ENCODE data around the gene RSBN1L. TPM values are rescaled to one million over a fixed set of nuclear protein-coding genes. Genes with fewer than 3 reads are reported as not detected.
A peak's percentile ranks its signal among the peaks of the same experiment; 100 is the strongest.

The RSBN1L gene
- polyA plus RNA-seq, 2 of the 4 experiments (the other 2 are of a cell fraction), result 11.1 to 13.0 TPM

DNA sequence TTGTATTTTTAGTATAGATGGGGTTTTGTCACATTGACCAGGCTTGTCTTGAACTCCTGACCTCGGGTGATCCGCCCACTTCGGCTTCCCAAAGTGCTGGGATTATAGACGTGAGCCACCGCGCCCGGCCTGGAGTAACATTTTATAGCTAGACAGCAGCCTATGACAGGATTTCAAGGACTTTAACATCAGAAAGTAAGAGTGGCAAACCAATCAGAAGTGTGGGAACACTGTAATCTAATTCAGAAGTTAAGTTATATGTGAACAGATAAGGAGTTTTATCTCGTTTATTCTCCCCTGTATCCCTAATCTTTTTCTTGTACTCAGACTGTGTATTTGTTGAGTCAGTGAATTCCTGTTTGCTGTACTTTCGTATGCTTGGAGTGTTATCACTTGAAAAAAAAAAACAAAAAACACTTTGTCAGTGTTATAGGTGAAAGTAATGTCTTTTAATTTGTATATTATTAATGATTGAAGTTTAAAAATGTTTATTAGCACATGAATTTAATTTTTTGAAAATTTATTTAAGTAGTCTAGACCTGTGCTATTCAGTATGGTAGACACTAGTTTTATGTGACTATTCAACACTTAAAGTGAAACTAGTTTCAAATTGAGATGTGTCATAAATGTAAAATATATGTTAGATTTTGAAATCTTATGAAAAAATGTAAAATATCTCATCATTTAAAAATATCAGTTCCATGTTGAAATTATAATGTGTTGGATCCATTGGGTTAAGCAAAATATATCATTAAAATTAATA is 38.6 kb downstream of the RSBN1L start:
- Histone ChIP-seq H3K4me3 (no peak overlapping the region), H3K27ac (0 out of 6 replicates have a peak overlapping the region, but pooled peaks of 1 of the 2 experiments have one; percentile 20), H3K9me3 (no peaks in the 10 kb centered on the region), H3K4me1 (peaks cover 30% of the 10 kb centered on the region), H3K4me2 (peak overlapping the region; percentile 27; the same call in 2 of the 3 replicates)
- TF ChIP-seq, protein P1, sequence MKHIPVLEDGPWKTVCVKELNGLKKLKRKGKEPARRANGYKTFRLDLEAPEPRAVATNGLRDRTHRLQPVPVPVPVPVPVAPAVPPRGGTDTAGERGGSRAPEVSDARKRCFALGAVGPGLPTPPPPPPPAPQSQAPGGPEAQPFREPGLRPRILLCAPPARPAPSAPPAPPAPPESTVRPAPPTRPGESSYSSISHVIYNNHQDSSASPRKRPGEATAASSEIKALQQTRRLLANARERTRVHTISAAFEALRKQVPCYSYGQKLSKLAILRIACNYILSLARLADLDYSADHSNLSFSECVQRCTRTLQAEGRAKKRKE (CRISPR knock-in tag; IDR thresholded peaks at IDR 0.05; ENCODE audit: low read depth), result no peak
- TF ChIP-seq FOSL2 (IDR thresholded peaks at IDR 0.05) (no peak), FOSL2 (CRISPR knock-in tag; IDR thresholded peaks at IDR 0.05) (no peak), NR3C1 (IDR thresholded peaks at IDR 0.05) (no peak)
- peak in 1 of 2 experiments; percentile 31; a peak in 2 of 6 replicates for ATAC-seq
- peak in 1 of 2 experiments; percentile 15 for DNase-seq (ENCODE audit: low read depth in 1 of 2, low spot score in 1 of 2)
- POLR2A ChIA-PET, result no interaction called here
- CTCF ChIA-PET, result no interaction called here
- WGBS (ENCODE audit: missing lambda C conversion rate), result 65% methylated on average over 9 of the region's 9 CpGs
- peak; percentile 74 for FAIRE-seq

DNA sequence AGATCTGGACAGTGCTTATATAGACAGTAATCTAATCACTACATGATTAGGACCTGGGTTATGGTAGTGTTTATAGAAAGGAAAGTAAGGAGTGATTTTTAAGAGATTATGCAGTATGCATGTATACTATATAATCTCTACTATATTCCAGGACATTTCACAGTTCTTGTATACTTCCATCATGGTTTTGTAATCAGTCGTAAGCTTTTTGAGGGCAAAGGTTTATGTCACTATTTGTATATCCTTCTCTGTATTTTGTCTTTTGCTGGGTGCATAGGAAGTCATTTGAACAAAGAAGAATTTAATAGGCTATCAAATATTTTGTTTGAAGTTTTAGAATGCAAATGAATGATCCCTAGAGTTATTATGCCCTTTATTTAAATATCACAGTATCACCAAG is 39.2 kb downstream of the RSBN1L start:
- POLR2A ChIA-PET, result no interaction called here

DNA sequence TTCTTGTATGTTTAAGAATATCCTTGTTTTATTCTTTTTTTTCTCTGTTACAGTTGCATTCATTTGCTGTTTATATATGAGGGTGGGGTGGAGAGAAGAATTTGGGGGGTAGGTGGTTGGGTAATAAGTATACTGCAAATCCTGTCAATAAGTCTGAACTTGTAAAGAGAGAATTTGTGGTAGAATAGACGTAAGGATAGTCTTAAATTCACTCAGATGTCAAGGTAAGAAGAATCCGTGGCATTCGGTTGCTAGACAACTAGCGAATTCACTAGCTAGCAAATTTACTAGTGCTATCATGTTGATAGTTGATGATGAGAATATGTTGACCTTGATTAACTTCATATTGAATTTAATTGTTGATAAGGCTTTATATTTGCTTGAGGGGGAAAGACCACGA is 40.7 kb downstream of the RSBN1L start:
- ATAC-seq (no peak), DNase-seq (ENCODE audit: low read depth in 1 of 2, low spot score in 1 of 2) (no peak), FAIRE-seq (peak; percentile 28)
- WGBS (ENCODE audit: missing lambda C conversion rate), result 96% methylated on average over 5 of the region's 5 CpGs
- Histone ChIP-seq H3K4me3 (no peak overlapping the region), H3K4me2 (no peak overlapping the region), H3K9me3 (no peaks in the 10 kb centered on the region), H3K4me1 (peaks cover 26% of the 10 kb centered on the region), H3K27ac (no peak overlapping the region)
- ChIA-PET CTCF (interaction anchor here (0.6 to 0.8 kb wide), 2 partner anchors 22 kb away, joined by 3 read pairs; no protein-coding TSS in a partner anchor), POLR2A (no interaction called here)
- no peak for TF ChIP-seq POLR2A (IDR thresholded peaks at IDR 0.05; ENCODE audit: low read length)
- no peak for TF ChIP-seq EHMT2 (IDR thresholded peaks at IDR 0.05; ENCODE audit: low read depth)
- TF ChIP-seq, protein P2, sequence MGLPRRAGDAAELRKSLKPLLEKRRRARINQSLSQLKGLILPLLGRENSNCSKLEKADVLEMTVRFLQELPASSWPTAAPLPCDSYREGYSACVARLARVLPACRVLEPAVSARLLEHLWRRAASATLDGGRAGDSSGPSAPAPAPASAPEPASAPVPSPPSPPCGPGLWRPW (IDR thresholded peaks at IDR 0.05), result no peak
- no peak for TF ChIP-seq RAD21 (conservative IDR thresholded peaks at IDR 0.05 in 1 of 2, IDR thresholded peaks at IDR 0.05 in 1 of 2)
- TF ChIP-seq EHF (CRISPR knock-in tag; IDR thresholded peaks at IDR 0.05), result no peak
- TF ChIP-seq ESRRA (IDR thresholded peaks at IDR 0.05; ENCODE audit: borderline replicate concordance, low read length), result no peak
- no peak for TF ChIP-seq TFCP2L1 (CRISPR knock-in tag; IDR thresholded peaks at IDR 0.05)

More for the DNA sequence above, 39.2 kb downstream of the RSBN1L start:
- no peak for FAIRE-seq
- ATAC-seq, result no peak
- Histone ChIP-seq H3K4me2 (peak overlapping the region; percentile 27; the same call in 2 of the 3 replicates), H3K27ac (no peak overlapping the region), H3K4me1 (peaks cover 26% of the 10 kb centered on the region), H3K4me3 (no peak overlapping the region), H3K9me3 (no peaks in the 10 kb centered on the region)
- CTCF ChIA-PET, result no interaction called here
- WGBS (ENCODE audit: missing lambda C conversion rate), result 82% methylated on average over 1 of the region's 1 CpG
- no peak for DNase-seq (ENCODE audit: low read depth in 1 of 2, low spot score in 1 of 2)
- TF ChIP-seq RFX5 (IDR thresholded peaks at IDR 0.05), result no peak
- TF ChIP-seq, protein P3, sequence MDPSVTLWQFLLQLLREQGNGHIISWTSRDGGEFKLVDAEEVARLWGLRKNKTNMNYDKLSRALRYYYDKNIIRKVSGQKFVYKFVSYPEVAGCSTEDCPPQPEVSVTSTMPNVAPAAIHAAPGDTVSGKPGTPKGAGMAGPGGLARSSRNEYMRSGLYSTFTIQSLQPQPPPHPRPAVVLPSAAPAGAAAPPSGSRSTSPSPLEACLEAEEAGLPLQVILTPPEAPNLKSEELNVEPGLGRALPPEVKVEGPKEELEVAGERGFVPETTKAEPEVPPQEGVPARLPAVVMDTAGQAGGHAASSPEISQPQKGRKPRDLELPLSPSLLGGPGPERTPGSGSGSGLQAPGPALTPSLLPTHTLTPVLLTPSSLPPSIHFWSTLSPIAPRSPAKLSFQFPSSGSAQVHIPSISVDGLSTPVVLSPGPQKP (IDR thresholded peaks at IDR 0.05; ENCODE audit: low read depth, low read length), result no peak
- TF ChIP-seq ZC3H11A (IDR thresholded peaks at IDR 0.05), result no peak
- TF ChIP-seq RAD21 (conservative IDR thresholded peaks at IDR 0.05 in 1 of 2, IDR thresholded peaks at IDR 0.05 in 1 of 2), result no peak
- TF ChIP-seq MAFK (IDR thresholded peaks at IDR 0.05; ENCODE audit: partially characterized antibody), result no peak
- no peak for TF ChIP-seq MYC (IDR thresholded peaks at IDR 0.05; ENCODE audit: borderline replicate concordance, low read length)
- no peak for TF ChIP-seq POLR2AphosphoS2 (conservative IDR thresholded peaks at IDR 0.05; ENCODE audit: low read length)
- TF ChIP-seq KDM5A (IDR thresholded peaks at IDR 0.05), result no peak
- no peak for TF ChIP-seq POLR2A (IDR thresholded peaks at IDR 0.05; ENCODE audit: low read length)
- TF ChIP-seq FOXS1 (CRISPR knock-in tag; IDR thresholded peaks at IDR 0.05), result no peak
- TF ChIP-seq HEYL (CRISPR knock-in tag; IDR thresholded peaks at IDR 0.05), result no peak
- no peak for TF ChIP-seq FOSL2 (IDR thresholded peaks at IDR 0.05)
- no peak for TF ChIP-seq FOSL2 (CRISPR knock-in tag; IDR thresholded peaks at IDR 0.05)
- TF ChIP-seq NPAS2 (CRISPR knock-in tag; IDR thresholded peaks at IDR 0.05; ENCODE audit: borderline replicate concordance), result no peak
- TF ChIP-seq HOXA7 (CRISPR knock-in tag; IDR thresholded peaks at IDR 0.05), result no peak
- TF ChIP-seq JUNB (IDR thresholded peaks at IDR 0.05), result no peak
